ENCODE measurements around the gene GPHN. TPM values are rescaled to one million over a fixed set of nuclear protein-coding genes. Genes with fewer than 3 reads are reported as not detected.
"Not testable (repeated sequence)": the region's sequence is repeated elsewhere in the genome, so short reads cannot be mapped to it uniquely, and the experiment has no call there.

GPHN gene
- total RNA-seq, 1 experiment from 2014 or later = 11.3 TPM

GRCh38 chr14:66575939-66576338 lies 68.0 kb downstream of the GPHN start:
- Histone ChIP-seq H3K9me3 (no peaks in the 10 kb centered on the region), H3K27me3 (replicated peaks; ENCODE audit: control insufficient read depth, insufficient read depth, low read length) (no peaks in the 10 kb centered on the region), H3K4me3 (ENCODE audit: low read depth, low read length) (no peak overlapping the region), H3K36me3 (ENCODE audit: control insufficient read depth, insufficient read depth, low read length) (no peaks in the 10 kb centered on the region), H3K4me1 (no peaks in the 10 kb centered on the region)
- peaks cover 43% of the 10 kb centered on the region for H3K9me3 Mint-ChIP-seq (ENCODE audit: unreplicated experiment)
- TF ChIP-seq, protein P1, sequence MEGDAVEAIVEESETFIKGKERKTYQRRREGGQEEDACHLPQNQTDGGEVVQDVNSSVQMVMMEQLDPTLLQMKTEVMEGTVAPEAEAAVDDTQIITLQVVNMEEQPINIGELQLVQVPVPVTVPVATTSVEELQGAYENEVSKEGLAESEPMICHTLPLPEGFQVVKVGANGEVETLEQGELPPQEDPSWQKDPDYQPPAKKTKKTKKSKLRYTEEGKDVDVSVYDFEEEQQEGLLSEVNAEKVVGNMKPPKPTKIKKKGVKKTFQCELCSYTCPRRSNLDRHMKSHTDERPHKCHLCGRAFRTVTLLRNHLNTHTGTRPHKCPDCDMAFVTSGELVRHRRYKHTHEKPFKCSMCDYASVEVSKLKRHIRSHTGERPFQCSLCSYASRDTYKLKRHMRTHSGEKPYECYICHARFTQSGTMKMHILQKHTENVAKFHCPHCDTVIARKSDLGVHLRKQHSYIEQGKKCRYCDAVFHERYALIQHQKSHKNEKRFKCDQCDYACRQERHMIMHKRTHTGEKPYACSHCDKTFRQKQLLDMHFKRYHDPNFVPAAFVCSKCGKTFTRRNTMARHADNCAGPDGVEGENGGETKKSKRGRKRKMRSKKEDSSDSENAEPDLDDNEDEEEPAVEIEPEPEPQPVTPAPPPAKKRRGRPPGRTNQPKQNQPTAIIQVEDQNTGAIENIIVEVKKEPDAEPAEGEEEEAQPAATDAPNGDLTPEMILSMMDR (IDR thresholded peaks at IDR 0.05; ENCODE audit: insufficient read depth in 1 of 2, low read depth in 1 of 2, low read length in 1 of 2, severe bottlenecking in 1 of 2, unreplicated experiment in 1 of 2) = no peak
- BruUV-seq (replicated peaks) = no TSS peak
- no peak overlapping the region for H3K4me3 Mint-ChIP-seq (ENCODE audit: unreplicated experiment)
- H3K27me3 Mint-ChIP-seq (ENCODE audit: insufficient read depth, unreplicated experiment) = no peaks in the 10 kb centered on the region
- H3K27ac Mint-ChIP-seq (ENCODE audit: unreplicated experiment) = no peak overlapping the region
- no peak for DNase-seq
- H3K4me1 Mint-ChIP-seq (ENCODE audit: low read depth, unreplicated experiment) = no peaks in the 10 kb centered on the region
- no peaks in the 10 kb centered on the region for H3K36me3 Mint-ChIP-seq (ENCODE audit: insufficient read depth, unreplicated experiment)
- intact Hi-C loops (cut with micrococcal nuclease; ENCODE audit: unreplicated experiment) = no loop called here
- CTCF ChIA-PET = no interaction called here
- POLR2A ChIA-PET = no interaction called here

DNA sequence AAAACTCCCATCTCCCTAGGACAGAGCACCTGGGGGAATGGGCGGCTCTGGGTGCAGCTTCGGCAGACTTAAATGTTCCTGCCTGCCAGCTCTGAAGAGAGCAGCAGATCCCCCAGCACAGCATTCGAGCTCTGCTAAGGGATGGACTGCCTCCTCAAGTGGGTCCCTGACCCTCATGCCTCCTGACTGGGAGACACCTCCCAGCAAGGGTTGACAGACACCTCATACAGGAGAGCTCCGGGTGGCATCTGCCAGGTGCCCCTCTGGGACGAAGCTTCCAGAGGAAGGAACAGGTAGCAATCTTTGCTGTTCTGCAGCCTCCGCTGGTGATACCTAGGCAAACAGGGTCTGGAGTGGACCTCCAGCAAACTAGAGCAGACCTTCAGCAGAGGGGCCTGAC lies 79.8 kb downstream of the GPHN start:
- H3K36me3 ChIP-seq (ENCODE audit: control insufficient read depth, insufficient read depth, low read length); H3K4me3 ChIP-seq (ENCODE audit: low read depth, low read length); H3K27me3 Mint-ChIP-seq (ENCODE audit: insufficient read depth, unreplicated experiment); POLR2A ChIA-PET; BruUV-seq (replicated peaks); H3K4me1 ChIP-seq; H3K27ac Mint-ChIP-seq (ENCODE audit: unreplicated experiment); H3K9me3 ChIP-seq; H3K4me3 Mint-ChIP-seq (ENCODE audit: unreplicated experiment); H3K36me3 Mint-ChIP-seq (ENCODE audit: insufficient read depth, unreplicated experiment); H3K27me3 ChIP-seq (replicated peaks; ENCODE audit: control insufficient read depth, insufficient read depth, low read length); H3K4me1 Mint-ChIP-seq (ENCODE audit: low read depth, unreplicated experiment); intact Hi-C loops (cut with micrococcal nuclease; ENCODE audit: unreplicated experiment); CTCF ChIA-PET; DNase-seq: not testable (repeated sequence)
- H3K9me3 Mint-ChIP-seq (ENCODE audit: unreplicated experiment) = peaks cover 33% of the 10 kb centered on the region

GRCh38 chr14:66595394-66595793 lies 87.4 kb downstream of the GPHN start:
- Mint-ChIP-seq H3K27me3 (ENCODE audit: insufficient read depth, unreplicated experiment) (no peaks in the 10 kb centered on the region), H3K9me3 (ENCODE audit: unreplicated experiment) (peaks cover 13% of the 10 kb centered on the region), H3K4me1 (ENCODE audit: low read depth, unreplicated experiment) (no peaks in the 10 kb centered on the region), H3K36me3 (ENCODE audit: insufficient read depth, unreplicated experiment) (no peaks in the 10 kb centered on the region), H3K27ac (ENCODE audit: unreplicated experiment) (no peak overlapping the region), H3K4me3 (ENCODE audit: unreplicated experiment) (no peak overlapping the region)
- intact Hi-C loops (cut with micrococcal nuclease; ENCODE audit: unreplicated experiment) = no loop called here
- H3K27me3 ChIP-seq (replicated peaks; ENCODE audit: control insufficient read depth, insufficient read depth, low read length) = no peaks in the 10 kb centered on the region
- DNase-seq = no peak
- H3K4me3 ChIP-seq (ENCODE audit: low read depth, low read length) = no peak overlapping the region
- ChIA-PET CTCF (no interaction called here), POLR2A (no interaction called here)
- TF ChIP-seq, protein P1 (IDR thresholded peaks at IDR 0.05; ENCODE audit: insufficient read depth in 1 of 2, low read depth in 1 of 2, low read length in 1 of 2, severe bottlenecking in 1 of 2, unreplicated experiment in 1 of 2) = no peak
- H3K9me3 ChIP-seq = no peaks in the 10 kb centered on the region
- BruUV-seq (replicated peaks) = no TSS peak
- H3K36me3 ChIP-seq (ENCODE audit: control insufficient read depth, insufficient read depth, low read length) = no peaks in the 10 kb centered on the region
- no peaks in the 10 kb centered on the region for H3K4me1 ChIP-seq
